ENCODE measurements around the gene TRIM65.

GRCh38 chr17:75931062-75931461 lies 34.3 kb upstream of the TRIM65 start:
- no peak for TF ChIP-seq CTCF (IDR thresholded peaks at IDR 0.05; ENCODE audit: low read depth, low read length, poor library complexity, severe bottlenecking)
- no peak for TF ChIP-seq EZH2phosphoT487 (IDR thresholded peaks at IDR 0.05; ENCODE audit: borderline replicate concordance, low read length)

Measured in DOHH2 (cell line).